K562 treated with DMSO at 1 percent for 12 hours (cell line): ENCODE data around the gene HEG1. TPM values are rescaled to one million over a fixed set of nuclear protein-coding genes. Genes with fewer than 3 reads are reported as not detected.

ENCODE experiments used
- total RNA-seq: library from RNA; unstranded; fragments of 300-600 nt; gene quantifications from 2 replicates; pipeline ENCODE4 v1.2.3, GENCODE V29; 2022; ENCODE audit not compliant: insufficient read depth

The HEG1 gene, protein sequence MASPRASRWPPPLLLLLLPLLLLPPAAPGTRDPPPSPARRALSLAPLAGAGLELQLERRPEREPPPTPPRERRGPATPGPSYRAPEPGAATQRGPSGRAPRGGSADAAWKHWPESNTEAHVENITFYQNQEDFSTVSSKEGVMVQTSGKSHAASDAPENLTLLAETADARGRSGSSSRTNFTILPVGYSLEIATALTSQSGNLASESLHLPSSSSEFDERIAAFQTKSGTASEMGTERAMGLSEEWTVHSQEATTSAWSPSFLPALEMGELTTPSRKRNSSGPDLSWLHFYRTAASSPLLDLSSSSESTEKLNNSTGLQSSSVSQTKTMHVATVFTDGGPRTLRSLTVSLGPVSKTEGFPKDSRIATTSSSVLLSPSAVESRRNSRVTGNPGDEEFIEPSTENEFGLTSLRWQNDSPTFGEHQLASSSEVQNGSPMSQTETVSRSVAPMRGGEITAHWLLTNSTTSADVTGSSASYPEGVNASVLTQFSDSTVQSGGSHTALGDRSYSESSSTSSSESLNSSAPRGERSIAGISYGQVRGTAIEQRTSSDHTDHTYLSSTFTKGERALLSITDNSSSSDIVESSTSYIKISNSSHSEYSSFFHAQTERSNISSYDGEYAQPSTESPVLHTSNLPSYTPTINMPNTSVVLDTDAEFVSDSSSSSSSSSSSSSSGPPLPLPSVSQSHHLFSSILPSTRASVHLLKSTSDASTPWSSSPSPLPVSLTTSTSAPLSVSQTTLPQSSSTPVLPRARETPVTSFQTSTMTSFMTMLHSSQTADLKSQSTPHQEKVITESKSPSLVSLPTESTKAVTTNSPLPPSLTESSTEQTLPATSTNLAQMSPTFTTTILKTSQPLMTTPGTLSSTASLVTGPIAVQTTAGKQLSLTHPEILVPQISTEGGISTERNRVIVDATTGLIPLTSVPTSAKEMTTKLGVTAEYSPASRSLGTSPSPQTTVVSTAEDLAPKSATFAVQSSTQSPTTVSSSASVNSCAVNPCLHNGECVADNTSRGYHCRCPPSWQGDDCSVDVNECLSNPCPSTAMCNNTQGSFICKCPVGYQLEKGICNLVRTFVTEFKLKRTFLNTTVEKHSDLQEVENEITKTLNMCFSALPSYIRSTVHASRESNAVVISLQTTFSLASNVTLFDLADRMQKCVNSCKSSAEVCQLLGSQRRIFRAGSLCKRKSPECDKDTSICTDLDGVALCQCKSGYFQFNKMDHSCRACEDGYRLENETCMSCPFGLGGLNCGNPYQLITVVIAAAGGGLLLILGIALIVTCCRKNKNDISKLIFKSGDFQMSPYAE (N-terminal part only)
- total RNA-seq = not detected in 2 replicates

GRCh38 chr3:125055913-125056745 is at the start of gene HEG1:
HEG1 (minus strand) TSS chr3:125055997; CDS start chr3:125055890, 107 bp downstream.

GRCh38 chr3:124934577-124934976 is 121.2 kb downstream of the HEG1 start, which contains the start of gene MUC13:
MUC13 (minus strand) TSS chr3:124934751; CDS start chr3:124934712, 39 bp downstream.

Other genes with a start within 250 kb of the HEG1 start
- 27.9 and 29.6 TPM in 2 replicates for gene ITGB5, start 168.6 kb downstream of the HEG1 start, total RNA-seq
- gene MUC13, start 121.2 kb downstream of the HEG1 start, total RNA-seq = not detected in 2 replicates
- not detected in 2 replicates for gene SLC12A8, start 156.8 kb upstream of the HEG1 start, total RNA-seq